HepG2 (cell line): ENCODE measurements around the gene CSNK2B. TPM values are rescaled to one million over a fixed set of nuclear protein-coding genes. Genes with fewer than 3 reads are reported as not detected.

Experiments
- ATAC-seq: fragments of 200-7000 bp; cut with Tn5 transposase; 3 replicates; pipeline ENCODE4 v1.9.1; 2020; ENCODE audit warnings: mild to moderate bottlenecking, moderate library complexity
- BruUV-seq: library from RNA; stranded (reverse); fragments of 400-500 nt; replicated peaks from 2 replicates; lab custom pipeline; 2021; lab: Mats Ljungman, UMichigan
- CTCF ChIA-PET: fragments of 300-600 bp; formaldehyde crosslinking; extraction: SDS; loops from one replicate; lab custom pipeline; 2021; ENCODE audit warnings: low total read pairs, inconsistent platforms, low intra/inter-chr PET ratio; lab: Yijun Ruan, JAX
- POLR2A ChIA-PET: fragments of 350-600 bp; sonication (Branson Sonifier 250); formaldehyde crosslinking; loops from one replicate; lab custom pipeline; 2020; ENCODE audit warnings: antibody characterized with exemption, inconsistent platforms; lab: Yijun Ruan, JAX
- DNase-seq: peaks from one replicate; pipeline ENCODE4 v3.0.0-alpha.2; 2015; ENCODE audit warnings: low spot score
- FAIRE-seq: peaks from 3 replicates; lab custom pipeline; 2011; peaks lifted over from hg19 to GRCh38; lab: Jason Lieb, UNC
- H2AFZ ChIP-seq: one replicate; pipeline ENCODE4 v1.6.1; 2011; ENCODE audit warnings: low read length, inconsistent platforms
- H3K27ac ChIP-seq: fragments of 300-600 bp; 3 replicates; pipeline ENCODE4 v1.8.0; 2011; ENCODE audit warnings: mixed run types, mild to moderate bottlenecking, mixed read lengths, low read length, inconsistent platforms; ENCODE audit not compliant: insufficient read depth; ENCODE audit errors: extremely low read length
- H3K27me3 ChIP-seq, 2 experiments: fragments of 200-600 bp in 1 of 2; 2 replicates in 1 of 2; 3 replicates in 1 of 2; pipeline versions ENCODE4 v1.6.0 to v1.8.0; 2011; ENCODE audit warnings: low read length in 2 of 2, mild to moderate bottlenecking in 2 of 2, moderate library complexity in 2 of 2, inconsistent platforms in 1 of 2; ENCODE audit not compliant: insufficient read depth in 2 of 2, control insufficient read depth in 1 of 2
- H3K36me3 ChIP-seq, 2 experiments: fragments of 200-600 bp in 1 of 2; replicated peaks in 1 of 2; 2 replicates in 1 of 2; 3 replicates in 1 of 2; pipeline versions ENCODE4 v1.5.1 to v1.8.0; 2011; ENCODE audit warnings: low read length in 2 of 2, inconsistent platforms in 1 of 2; ENCODE audit not compliant: insufficient read depth in 2 of 2, control insufficient read depth in 1 of 2
- H3K4me1 ChIP-seq: 2 replicates; pipeline ENCODE4 v1.5.1; 2012; ENCODE audit warnings: low read length, inconsistent platforms; ENCODE audit not compliant: insufficient read depth
- H3K4me2 ChIP-seq: 2 replicates; pipeline ENCODE4 v1.6.0; 2011; ENCODE audit warnings: low read depth, low read length, inconsistent platforms
- H3K4me3 ChIP-seq, 3 experiments: fragments of 200-600 bp in 1 of 3; sonication (generic), shearing (Covaris generic) in 1 of 3; replicated peaks in 1 of 3; 2 replicates each; pipeline ENCODE4 v1.5.1; 2011 to 2016; ENCODE audit warnings: low read length in 3 of 3, inconsistent platforms in 2 of 3, low read depth in 2 of 3, mild to moderate bottlenecking in 2 of 3, control low read depth in 1 of 3, mixed read lengths in 1 of 3; ENCODE audit not compliant: insufficient read depth in 1 of 3
- H3K79me2 ChIP-seq: one replicate; pipeline ENCODE4 v1.6.1; 2011; ENCODE audit warnings: low read length, inconsistent platforms; ENCODE audit not compliant: insufficient read depth
- H3K9ac ChIP-seq: 2 replicates; pipeline ENCODE4 v1.6.0; 2011; ENCODE audit warnings: mild to moderate bottlenecking, low read depth, low read length, inconsistent platforms; ENCODE audit not compliant: insufficient read depth
- H3K9me3 ChIP-seq: 2 replicates; pipeline ENCODE4 v1.5.1; 2012; ENCODE audit warnings: mild to moderate bottlenecking, low read length
- H4K20me1 ChIP-seq: 2 replicates; pipeline ENCODE4 v1.6.0; 2011; ENCODE audit warnings: inconsistent platforms, mild to moderate bottlenecking, low read length, moderate library complexity; ENCODE audit not compliant: insufficient read depth
- AGO2 ChIP-seq: fragments of 200-400 bp; formaldehyde crosslinking; optimal IDR thresholded peaks from 2 replicates; pipeline ENCODE3; 2017; ENCODE audit warnings: mild to moderate bottlenecking, low read depth, low read length, moderate library complexity
- CCAR2 ChIP-seq: fragments of 200-400 bp; formaldehyde crosslinking; optimal IDR thresholded peaks from 2 replicates; pipeline ENCODE3; 2018; ENCODE audit warnings: low read depth, mild to moderate bottlenecking, low read length, moderate library complexity
- DNMT3B ChIP-seq: conservative IDR thresholded peaks from 2 replicates; pipeline ENCODE4 v1.6.1; 2016; ENCODE audit warnings: missing biosample characterization, control low read depth
- ELF3 ChIP-seq: IDR thresholded peaks from 2 replicates; pipeline ENCODE4 v1.6.1; 2016; ENCODE audit warnings: missing genetic modification reagents, missing compliant biosample characterization
- GLI4 ChIP-seq: sonication (generic); formaldehyde crosslinking; IDR thresholded peaks from 2 replicates; pipeline ENCODE4 v1.5.1; 2020; ENCODE audit warnings: missing genetic modification reagents, mild to moderate bottlenecking, moderate library complexity, borderline replicate concordance
- GPN1 ChIP-seq: sonication (generic); formaldehyde crosslinking; IDR thresholded peaks from 2 replicates; pipeline ENCODE4 v1.5.1; 2020; ENCODE audit warnings: missing genetic modification reagents, borderline replicate concordance
- KMT2A ChIP-seq: sonication (generic); formaldehyde crosslinking; IDR thresholded peaks from 2 replicates; pipeline ENCODE4 v1.4.0; 2020; ENCODE audit warnings: missing genetic modification reagents
- PAF1 ChIP-seq: IDR thresholded peaks from 2 replicates; pipeline ENCODE4 v1.6.1; 2016; ENCODE audit warnings: missing genetic modification reagents, missing compliant biosample characterization
- PLRG1 ChIP-seq: fragments of 450-650 bp; conservative IDR thresholded peaks from 2 replicates; pipeline ENCODE4 v1.6.1; 2016
- RARA ChIP-seq: IDR thresholded peaks from 2 replicates; pipeline ENCODE4 v1.6.1; 2016; ENCODE audit warnings: missing genetic modification reagents, missing compliant biosample characterization
- RBFOX2 ChIP-seq: fragments of 200-400 bp; formaldehyde crosslinking; IDR thresholded peaks from 2 replicates; pipeline ENCODE4 v1.6.1; 2017; ENCODE audit warnings: low read depth, mild to moderate bottlenecking, low read length
- ZBTB1 ChIP-seq: sonication (generic); formaldehyde crosslinking; IDR thresholded peaks from 2 replicates; pipeline ENCODE4 v1.4.0; 2020; ENCODE audit warnings: missing genetic modification reagents, borderline replicate concordance
- ZBTB46 ChIP-seq: sonication (generic); formaldehyde crosslinking; IDR thresholded peaks from 2 replicates; pipeline ENCODE4 v1.4.0; 2020; ENCODE audit warnings: mild to moderate bottlenecking, missing genetic modification reagents, borderline replicate concordance
- ZNF251 ChIP-seq: sonication (generic); formaldehyde crosslinking; IDR thresholded peaks from 2 replicates; pipeline ENCODE4 v1.9.0; 2021; ENCODE audit warnings: mild to moderate bottlenecking, missing genetic modification reagents
- WGBS: methylation state at CpG from one replicate; pipeline ENCODE4 v1.1.6; 2017; ENCODE audit warnings: low lambda C conversion rate; 5-methylcytosine and 5-hydroxymethylcytosine counted together
- in situ Hi-C: cut with HindIII; loops from 2 replicates; pipeline ENCODE4 v1.10.0; 2017; ENCODE audit warnings: low pct_unique_long_range_greater_than_20kb; ENCODE audit not compliant: extremely low pct_ligation_motif_present
- intact Hi-C: fragments of 100-400 bp; cut with micrococcal nuclease; formaldehyde crosslinking; loops from one replicate; pipeline ENCODE4 v1.10.0; 2022; ENCODE audit not compliant: unreplicated experiment
- polyA plus RNA-seq, 8 experiments: library from polyadenylated mRNA; depleted of rRNA in 3 of 8; stranded (reverse) in 7 of 8; unstranded in 1 of 8; fragments of >200 nt; fragmentation: Illumina TruSeq in 4 of 8; extraction: Trizol in 4 of 8; gene quantifications; 2 replicates each; pipeline versions ENCODE4 v1.2.1 to v1.2.3, GENCODE V29; 2011 to 2016; ENCODE audit warnings: low read depth in 4 of 8, missing spikeins in 1 of 8, mixed read lengths in 1 of 8; ENCODE audit not compliant: insufficient read depth in 1 of 8
- total RNA-seq, 5 experiments: library from RNA; depleted of rRNA; stranded (reverse); fragments of >200 nt; fragmentation: Illumina TruSeq; extraction: Trizol; gene quantifications; 2 replicates each; pipeline ENCODE4 v1.2.3, GENCODE V29; 2016; ENCODE audit warnings: low read depth in 1 of 5
- TF ChIP-seq, protein P1 (sequence below), 2 experiments: fragments of 450-650 bp in 1 of 2; sonication (generic) in 1 of 2; formaldehyde crosslinking in 1 of 2; IDR thresholded peaks; 2 replicates each; pipeline versions ENCODE4 v1.6.1 to v1.8.0; 2016 to 2022; ENCODE audit warnings: antibody characterized with exemption in 1 of 2, mild to moderate bottlenecking in 1 of 2, missing genetic modification reagents in 1 of 2

The CSNK2B gene
- total and polyA plus RNA-seq, 2 of the 13 experiments (the other 11 are each of a cell fraction or from before 2014, with no cell fraction given) = 111 to 296 TPM

GRCh38 chr6:31639449-31639861, 26.4 kb upstream of the CSNK2B start:
- H3K9me3 ChIP-seq = no peaks in the 10 kb centered on the region
- no peaks in the 10 kb centered on the region for H3K79me2 ChIP-seq
- H3K9ac ChIP-seq = no peak overlapping the region
- H3K4me1 ChIP-seq = peaks cover 18% of the 10 kb centered on the region
- intact Hi-C loops (no loop called here), in situ Hi-C loops (no loop called here)
- H3K36me3 ChIP-seq = peaks cover 65 to 82% of the 10 kb centered on the region in 2 experiments
- peak; percentile 4 for ATAC-seq
- whole genome bisulfite sequencing = 97% methylated on average over 7 of the region's 10 CpGs
- no peaks in the 10 kb centered on the region for H3K27me3 ChIP-seq
- H3K27ac ChIP-seq = no peak overlapping the region
- BruUV-seq = no TSS peak
- FAIRE-seq = no peak
- no peak overlapping the region for H2AFZ ChIP-seq
- no peak for DNase-seq
- H3K4me3 ChIP-seq = no peak overlapping the region
- H3K4me2 ChIP-seq = no peak overlapping the region
- CTCF ChIA-PET = no interaction called here
- POLR2A ChIA-PET = interaction anchor here (0.8 to 4.7 kb wide), 11 partner anchors 10 to 329 kb away, joined by 3 to 46 read pairs (median 6); partner anchors contain the start of genes APOM, BAG6, C6orf47 and GPANK1
- no peak for TF ChIP-seq ZNF251 (CRISPR knock-in tag)
- TF ChIP-seq DNMT3B (CRISPR knock-in tag) = no peak
- TF ChIP-seq, protein P1, sequence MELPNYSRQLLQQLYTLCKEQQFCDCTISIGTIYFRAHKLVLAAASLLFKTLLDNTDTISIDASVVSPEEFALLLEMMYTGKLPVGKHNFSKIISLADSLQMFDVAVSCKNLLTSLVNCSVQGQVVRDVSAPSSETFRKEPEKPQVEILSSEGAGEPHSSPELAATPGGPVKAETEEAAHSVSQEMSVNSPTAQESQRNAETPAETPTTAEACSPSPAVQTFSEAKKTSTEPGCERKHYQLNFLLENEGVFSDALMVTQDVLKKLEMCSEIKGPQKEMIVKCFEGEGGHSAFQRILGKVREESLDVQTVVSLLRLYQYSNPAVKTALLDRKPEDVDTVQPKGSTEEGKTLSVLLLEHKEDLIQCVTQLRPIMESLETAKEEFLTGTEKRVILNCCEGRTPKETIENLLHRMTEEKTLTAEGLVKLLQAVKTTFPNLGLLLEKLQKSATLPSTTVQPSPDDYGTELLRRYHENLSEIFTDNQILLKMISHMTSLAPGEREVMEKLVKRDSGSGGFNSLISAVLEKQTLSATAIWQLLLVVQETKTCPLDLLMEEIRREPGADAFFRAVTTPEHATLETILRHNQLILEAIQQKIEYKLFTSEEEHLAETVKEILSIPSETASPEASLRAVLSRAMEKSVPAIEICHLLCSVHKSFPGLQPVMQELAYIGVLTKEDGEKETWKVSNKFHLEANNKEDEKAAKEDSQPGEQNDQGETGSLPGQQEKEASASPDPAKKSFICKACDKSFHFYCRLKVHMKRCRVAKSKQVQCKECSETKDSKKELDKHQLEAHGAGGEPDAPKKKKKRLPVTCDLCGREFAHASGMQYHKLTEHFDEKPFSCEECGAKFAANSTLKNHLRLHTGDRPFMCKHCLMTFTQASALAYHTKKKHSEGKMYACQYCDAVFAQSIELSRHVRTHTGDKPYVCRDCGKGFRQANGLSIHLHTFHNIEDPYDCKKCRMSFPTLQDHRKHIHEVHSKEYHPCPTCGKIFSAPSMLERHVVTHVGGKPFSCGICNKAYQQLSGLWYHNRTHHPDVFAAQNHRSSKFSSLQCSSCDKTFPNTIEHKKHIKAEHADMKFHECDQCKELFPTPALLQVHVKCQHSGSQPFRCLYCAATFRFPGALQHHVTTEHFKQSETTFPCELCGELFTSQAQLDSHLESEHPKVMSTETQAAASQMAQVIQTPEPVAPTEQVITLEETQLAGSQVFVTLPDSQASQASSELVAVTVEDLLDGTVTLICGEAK (IDR thresholded peaks at IDR 0.05) = no peak
- TF ChIP-seq, protein P1 (CRISPR knock-in tag; IDR thresholded peaks at IDR 0.05) = no peak
- TF ChIP-seq PLRG1 = no peak
- TF ChIP-seq KMT2A (CRISPR knock-in tag) = no peak
- TF ChIP-seq PAF1 (CRISPR knock-in tag) = no peak
- TF ChIP-seq RBFOX2 = 0 out of 2 replicates have a peak, but pooled peaks have one; percentile 35
- no peak for TF ChIP-seq ZBTB1
- TF ChIP-seq CCAR2 = no peak
- no peak for TF ChIP-seq ZBTB46 (CRISPR knock-in tag)
- TF ChIP-seq GPN1 = no peak
- no peak for TF ChIP-seq GLI4 (CRISPR knock-in tag)
- TF ChIP-seq RARA = no peak
- no peak for TF ChIP-seq ELF3
- TF ChIP-seq AGO2 = peak; percentile 74
- no peaks in the 10 kb centered on the region; the same call in 1 of the 2 replicates for H4K20me1 ChIP-seq
